WERI-Rb-1 (cell line): Measurements from ENCODE around the gene MRPS21.

ENCODE experiments used
- DNase-seq: peaks from one replicate; pipeline ENCODE4 v3.0.0-alpha.2; 2020
- H3K27ac ChIP-seq: fragments of 250-450 bp; sonication (Bioruptor Pico); 2 replicates; pipeline ENCODE4 v1.5.1; 2020; ENCODE audit warnings: mild to moderate bottlenecking, moderate library complexity
- H3K27me3 ChIP-seq: fragments of 250-450 bp; sonication (Bioruptor Pico); 2 replicates; pipeline ENCODE4 v1.5.1; 2021; ENCODE audit warnings: mild to moderate bottlenecking, low read depth, moderate library complexity; ENCODE audit not compliant: insufficient read depth, severe bottlenecking
- H3K36me3 ChIP-seq: fragments of 250-450 bp; sonication (Bioruptor Pico); 2 replicates; pipeline ENCODE4 v1.5.1; 2020; ENCODE audit warnings: mild to moderate bottlenecking, moderate library complexity
- H3K4me3 ChIP-seq: 2 replicates; pipeline ENCODE4 v1.5.1; 2011; ENCODE audit warnings: low read depth, mild to moderate bottlenecking, control low read depth, low read length
- H3K9me3 ChIP-seq: fragments of 250-450 bp; sonication (Bioruptor Pico); 2 replicates; pipeline ENCODE4 v1.5.1; 2021; ENCODE audit warnings: mild to moderate bottlenecking, moderate library complexity; ENCODE audit not compliant: severe bottlenecking
- CTCF ChIP-seq: IDR thresholded peaks from 2 replicates; pipeline ENCODE4 v1.5.1; 2011; ENCODE audit warnings: low read depth, mild to moderate bottlenecking, control low read depth, inconsistent platforms, low read length

The MRPS21 gene

DNA sequence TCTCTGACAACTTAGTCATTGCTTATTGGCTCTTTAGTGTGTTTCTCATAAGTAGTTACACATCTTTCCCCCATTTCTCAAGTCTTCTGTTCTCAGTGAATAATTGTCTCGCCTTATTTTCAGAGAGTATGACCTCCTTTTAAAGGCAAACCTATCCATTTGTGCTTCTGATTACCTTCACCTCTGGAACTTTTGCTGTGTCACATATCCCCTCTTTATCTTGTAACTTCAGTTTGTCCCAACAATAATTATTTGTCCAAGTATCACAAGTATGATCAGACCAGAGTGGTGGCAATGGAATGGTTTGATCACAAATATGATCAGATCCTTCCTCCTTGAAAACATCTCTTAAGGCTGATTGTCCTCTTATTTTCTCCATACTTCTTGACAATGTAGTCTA lies 5.3 kb upstream of the MRPS21 start:
- no peaks in the 10 kb centered on the region for H3K27me3 ChIP-seq
- DNase-seq: no peak
- H3K27ac ChIP-seq: no peak overlapping the region
- TF ChIP-seq CTCF: no peak
- no peaks in the 10 kb centered on the region for H3K36me3 ChIP-seq
- H3K9me3 ChIP-seq: no peaks in the 10 kb centered on the region
- H3K4me3 ChIP-seq: no peak overlapping the region

DNA sequence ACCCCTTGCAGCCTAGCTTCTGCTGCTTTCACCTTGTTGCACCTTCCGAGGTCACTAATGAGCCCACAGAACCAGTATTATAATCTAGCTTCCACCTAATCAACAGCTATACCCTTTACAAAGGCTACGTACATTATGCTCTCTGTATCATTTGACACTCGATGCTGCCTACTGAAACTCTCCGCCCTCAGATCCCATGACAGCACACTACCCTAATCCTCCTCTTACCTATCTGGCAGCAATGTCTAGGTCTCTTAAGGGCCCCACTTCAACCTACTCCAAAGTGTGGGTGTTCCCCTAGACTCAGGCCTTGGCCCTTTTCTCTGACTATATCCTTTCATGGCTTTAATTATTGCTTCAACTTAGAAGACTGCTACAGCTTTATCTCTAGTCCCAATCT lies 4.8 kb upstream of the MRPS21 start:
- no peak for DNase-seq
- no peak for TF ChIP-seq CTCF
- Histone ChIP-seq H3K27ac (no peak overlapping the region), H3K4me3 (no peak overlapping the region), H3K36me3 (peaks cover 1% of the 10 kb centered on the region; the same call in 1 of the 2 replicates), H3K27me3 (no peaks in the 10 kb centered on the region), H3K9me3 (no peaks in the 10 kb centered on the region)

DNA sequence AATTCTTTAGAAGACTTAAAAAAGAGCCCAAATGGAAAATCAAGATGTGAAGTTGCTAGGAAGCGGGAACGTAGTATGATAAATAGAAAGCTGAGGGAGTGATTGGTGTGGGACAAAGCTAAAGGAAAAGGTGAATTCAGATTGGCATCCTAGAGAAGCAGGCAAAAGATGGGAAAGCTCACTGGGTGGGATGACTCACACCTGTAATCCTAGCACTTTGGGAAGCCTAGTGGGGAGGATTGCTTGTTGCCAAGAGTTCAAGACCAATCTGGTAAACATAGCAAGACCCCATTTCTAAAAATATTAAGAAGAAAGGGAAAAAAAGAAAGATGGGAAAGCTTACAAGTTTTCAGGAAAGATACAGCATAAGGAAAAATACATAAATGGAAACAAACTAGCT lies 1.8 kb downstream of the MRPS21 start:
- H3K36me3 ChIP-seq: peaks cover 65% of the 10 kb centered on the region
- H3K27me3 ChIP-seq: no peaks in the 10 kb centered on the region
- H3K4me3 ChIP-seq: no peak overlapping the region
- no peaks in the 10 kb centered on the region for H3K9me3 ChIP-seq
- TF ChIP-seq CTCF: no peak
- no peak overlapping the region for H3K27ac ChIP-seq
- no peak for DNase-seq

DNA sequence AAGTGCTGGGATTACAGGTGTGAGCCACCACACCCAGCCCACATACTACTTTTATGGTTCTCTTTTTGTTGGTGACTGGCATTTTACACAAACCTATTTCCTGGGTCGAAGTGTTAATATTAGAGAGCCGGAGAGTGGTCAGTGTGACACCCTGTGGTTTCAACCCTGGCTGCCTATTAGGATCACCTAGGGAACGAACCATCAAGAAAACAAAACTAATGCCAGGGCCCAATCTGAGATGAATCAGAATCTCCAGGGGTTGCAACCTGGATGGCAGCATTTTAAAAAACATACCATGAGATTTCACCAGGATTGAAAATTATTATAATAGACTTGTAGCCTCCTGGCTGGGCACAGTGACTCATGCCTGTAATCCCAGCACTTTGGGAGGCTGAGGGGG lies 6.1 kb downstream of the MRPS21 start:
- no peak for DNase-seq
- Histone ChIP-seq H3K27ac (no peak overlapping the region), H3K4me3 (no peak overlapping the region), H3K9me3 (no peaks in the 10 kb centered on the region), H3K27me3 (no peaks in the 10 kb centered on the region), H3K36me3 (peaks cover 88% of the 10 kb centered on the region)
- TF ChIP-seq CTCF: no peak

GRCh38 chr1:150302338-150302737 lies 8.7 kb downstream of the MRPS21 start:
- Histone ChIP-seq H3K4me3 (no peak overlapping the region), H3K36me3 (peaks cover 86% of the 10 kb centered on the region)

More at GRCh38 chr1:150302338-150302737, 8.7 kb downstream of the MRPS21 start:
- Histone ChIP-seq H3K9me3 (no peaks in the 10 kb centered on the region), H3K27ac (no peak overlapping the region), H3K27me3 (no peaks in the 10 kb centered on the region)
- TF ChIP-seq CTCF: no peak
- DNase-seq: no peak
